Left cardiac atrium (tissue), 4 donors: ENCODE results near the gene STK24. TPM values are rescaled to one million over a fixed set of nuclear protein-coding genes. Genes with fewer than 3 reads are reported as not detected.
A peak's percentile ranks its signal among the peaks of the same experiment; 100 is the strongest.

Experiments used
- ATAC-seq, 2 donors: fragments of 200-7000 bp; cut with Tn5 transposase; one replicate each; pipeline ENCODE4 v1.9.1; 2020; ENCODE audit warnings: mild to moderate bottlenecking in 2 of 2, moderate library complexity in 2 of 2
- DNase-seq: peaks from one replicate; pipeline ENCODE4 v3.0.0-alpha.2; 2020
- intact Hi-C, 2 donors: fragments of 100-400 bp; cut with DNase I; formaldehyde crosslinking; loops; one replicate each; pipeline versions ENCODE4 v1.14.1 to v1.15.1; 2022 to 2023
- total RNA-seq, 2 donors: library from RNA; stranded (reverse); fragmentation: NEBNext Ultra II Directional; extraction: Animal tissue kit (Norgen Biotek cat#: 25700); gene quantifications; one replicate each; pipeline ENCODE4 v1.2.1, GENCODE V29; 2021
- donor health status: DM: no; HTN: yes; CAD: no.
- donor health status: DM: no; HTN: yes; CAD: no; lungs with severe emphysema.
- donor health status: DM: yes; HTN: yes; CAD: no.
- donor health status: Dilated cardiomyopathy.

STK24 gene
- total RNA-seq, 2 donors from 2014 or later, result 57.6 to 62.2 TPM

DNA sequence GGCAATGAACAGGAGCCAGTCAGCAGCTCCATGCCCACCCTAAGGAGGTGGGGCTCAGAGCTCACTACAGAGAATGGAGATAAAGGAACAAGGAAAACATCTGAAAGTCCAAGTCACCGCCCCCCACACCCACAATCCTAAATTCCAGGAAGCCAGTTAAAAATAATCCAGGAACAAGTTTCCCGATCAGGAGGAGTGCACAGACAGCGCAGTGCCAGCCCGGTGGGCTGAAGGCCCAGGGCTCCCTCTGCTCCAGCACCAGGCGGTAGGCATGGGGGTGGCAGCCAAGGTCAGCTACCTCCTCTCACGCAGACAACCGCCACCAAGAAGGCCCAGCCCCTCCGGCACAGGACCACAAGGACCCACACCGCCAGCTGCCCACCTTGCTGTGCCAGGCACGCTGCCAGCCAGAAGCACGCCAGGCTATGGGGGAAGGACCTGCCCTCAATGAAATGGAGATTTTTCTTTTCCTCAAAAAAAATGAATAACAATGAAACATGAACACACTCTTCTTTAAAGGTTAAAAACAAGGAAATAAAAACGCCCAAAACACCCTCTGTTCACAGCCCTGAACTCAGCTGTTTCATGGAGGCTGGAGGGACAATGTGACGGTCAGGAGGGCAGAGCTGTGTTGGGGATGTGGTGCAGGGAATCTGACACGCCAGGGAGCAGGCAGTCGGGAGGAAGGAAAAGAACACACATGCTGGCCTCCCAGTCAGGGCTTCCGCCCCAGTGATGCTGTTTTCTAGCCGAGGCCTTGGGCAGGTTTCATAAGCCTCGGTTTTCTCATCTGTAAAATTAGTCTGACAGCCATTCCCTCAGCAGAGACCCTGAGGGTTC is 11.0 kb downstream of the STK24 start:
- DNase-seq, result peak; percentile 69
- peak; percentile 76 to 79 for ATAC-seq
- intact Hi-C loops, result no loop called here

DNA sequence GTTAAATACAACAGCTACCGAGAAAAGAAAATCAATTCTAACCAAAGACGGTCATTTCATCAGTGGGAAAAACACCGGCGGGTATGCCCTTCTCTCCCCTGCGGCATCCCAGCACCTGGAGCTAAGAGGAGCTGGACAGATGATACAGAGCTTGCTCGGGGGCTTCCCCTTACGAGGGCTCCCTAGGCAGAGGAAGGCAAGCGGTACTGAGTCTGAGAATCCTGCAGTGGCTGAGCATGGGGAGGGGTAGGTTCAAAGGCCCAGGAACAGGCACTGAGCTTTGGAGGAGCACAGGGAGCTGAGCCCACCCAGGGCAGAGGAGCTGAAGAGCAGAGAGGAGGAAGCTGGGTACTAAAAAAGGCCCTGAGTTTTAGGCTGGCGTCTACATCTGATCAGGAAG is 12.7 kb downstream of the STK24 start:
- DNase-seq (no peak), ATAC-seq (no peak)
- intact Hi-C loops, result no loop called here

DNA sequence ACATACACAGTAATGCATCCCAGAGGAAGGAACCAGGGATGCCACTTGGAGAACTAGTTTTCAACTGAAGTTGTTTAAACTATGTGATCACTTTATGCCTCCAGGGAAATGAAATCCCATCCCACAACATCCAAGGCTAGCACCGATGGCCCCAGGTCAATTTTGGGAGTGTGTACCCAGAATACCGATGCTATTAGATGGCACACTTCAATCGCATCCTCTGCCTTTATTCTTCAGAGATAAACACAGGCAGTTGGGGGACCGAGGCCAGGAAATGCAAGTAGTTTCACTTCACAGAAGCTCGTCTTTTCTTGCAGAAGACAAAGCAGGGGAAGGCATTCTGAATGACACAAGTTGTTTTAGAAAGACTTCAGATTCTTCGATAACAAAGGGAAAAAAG is 13.8 kb downstream of the STK24 start:
- intact Hi-C loops, result no loop called here
- ATAC-seq (no peak), DNase-seq (no peak)

DNA sequence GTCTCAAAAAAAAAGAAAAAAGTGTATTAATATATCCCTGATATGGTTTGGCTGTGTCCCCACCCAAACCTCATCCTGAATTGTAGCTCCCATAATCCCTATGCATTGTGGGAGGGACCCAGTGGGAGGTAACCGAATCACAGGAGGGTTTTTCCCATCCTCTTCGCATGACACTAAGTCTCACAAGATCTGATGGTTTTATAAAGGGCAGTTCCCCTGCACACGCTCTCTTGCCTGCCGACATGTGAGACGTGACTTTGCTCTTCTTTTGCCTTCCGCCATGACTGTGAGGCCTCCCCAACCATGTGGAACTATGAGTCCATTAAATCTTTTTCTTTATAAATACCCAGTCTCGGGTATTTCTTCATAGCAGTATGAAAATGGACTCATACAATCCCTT is 17.7 kb downstream of the STK24 start:
- no peak for ATAC-seq
- intact Hi-C loops, result no loop called here
- DNase-seq, result no peak

DNA sequence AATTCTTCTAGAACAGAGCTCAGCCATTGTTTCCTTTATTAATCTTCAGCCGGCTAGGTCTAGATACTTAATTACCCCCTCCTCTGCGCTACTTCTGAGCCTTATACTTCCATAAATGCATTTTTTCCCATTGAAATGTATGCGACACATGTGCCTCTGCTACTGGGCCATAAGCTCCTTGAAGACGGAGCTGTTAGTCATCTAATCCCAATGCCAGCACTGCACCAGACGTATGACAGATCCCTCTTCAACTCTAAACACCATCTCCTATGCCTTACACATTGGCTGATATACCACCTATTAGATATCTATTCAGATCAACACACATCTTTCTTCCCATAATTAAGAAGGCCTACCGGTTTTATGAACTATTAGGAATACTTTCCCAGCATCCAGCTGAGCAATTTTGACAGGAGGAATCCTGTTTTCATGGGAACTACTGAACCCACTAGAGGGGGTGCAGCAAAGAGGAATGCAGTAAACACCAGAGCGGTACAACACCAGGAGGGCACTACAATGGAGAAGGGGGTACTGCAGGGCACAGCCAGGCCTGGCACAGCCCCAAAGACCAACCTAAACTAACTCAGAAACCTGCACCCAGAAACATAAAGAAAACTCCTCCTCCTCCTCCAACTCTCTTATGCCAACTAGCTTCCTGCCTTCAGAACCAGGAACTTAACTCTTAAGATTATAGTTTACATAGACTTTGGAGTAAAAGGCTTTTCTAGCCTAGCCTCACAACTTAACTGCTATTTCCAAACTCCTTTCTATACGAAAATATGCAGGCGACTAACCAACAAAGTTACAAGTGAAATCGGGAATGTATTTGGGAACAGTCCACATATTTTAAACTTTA is 18.7 kb downstream of the STK24 start:
- intact Hi-C loops, result no loop called here
- ATAC-seq (peak in 1 of 2 donors; percentile 31), DNase-seq (no peak)

DNA sequence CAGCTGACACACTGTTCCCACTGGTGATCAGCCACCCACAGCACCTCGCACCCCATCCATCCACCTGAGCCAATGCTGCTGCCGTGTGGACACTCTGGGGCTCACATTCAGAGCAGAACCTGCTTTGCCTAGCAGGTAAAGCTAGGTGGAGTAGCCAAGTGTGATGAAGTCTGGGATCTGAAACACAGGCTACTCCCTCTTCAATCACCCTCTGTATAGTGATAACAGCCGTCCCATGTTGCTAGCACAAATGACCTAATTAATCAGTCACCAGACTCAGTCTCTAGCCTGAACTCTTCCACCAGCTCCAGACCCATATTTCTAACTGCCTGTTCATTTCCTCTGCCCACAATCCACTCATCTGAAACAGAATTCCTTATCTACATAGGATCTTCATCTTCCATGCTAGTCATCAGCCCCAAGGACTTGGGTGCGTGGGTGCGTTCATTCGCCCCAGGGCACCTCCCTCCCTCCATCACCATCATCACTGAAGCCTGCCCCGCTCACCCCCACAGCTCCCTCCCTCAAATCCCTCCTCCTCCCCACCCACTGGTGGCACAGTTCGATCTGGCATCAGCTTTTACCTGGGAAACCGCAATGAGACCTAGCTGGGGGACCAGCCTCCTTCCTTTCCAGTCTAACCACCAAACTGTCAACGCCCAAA is 19.8 kb downstream of the STK24 start:
- no peak for DNase-seq
- intact Hi-C loops, result no loop called here
- peak; percentile 23 to 46 for ATAC-seq

DNA sequence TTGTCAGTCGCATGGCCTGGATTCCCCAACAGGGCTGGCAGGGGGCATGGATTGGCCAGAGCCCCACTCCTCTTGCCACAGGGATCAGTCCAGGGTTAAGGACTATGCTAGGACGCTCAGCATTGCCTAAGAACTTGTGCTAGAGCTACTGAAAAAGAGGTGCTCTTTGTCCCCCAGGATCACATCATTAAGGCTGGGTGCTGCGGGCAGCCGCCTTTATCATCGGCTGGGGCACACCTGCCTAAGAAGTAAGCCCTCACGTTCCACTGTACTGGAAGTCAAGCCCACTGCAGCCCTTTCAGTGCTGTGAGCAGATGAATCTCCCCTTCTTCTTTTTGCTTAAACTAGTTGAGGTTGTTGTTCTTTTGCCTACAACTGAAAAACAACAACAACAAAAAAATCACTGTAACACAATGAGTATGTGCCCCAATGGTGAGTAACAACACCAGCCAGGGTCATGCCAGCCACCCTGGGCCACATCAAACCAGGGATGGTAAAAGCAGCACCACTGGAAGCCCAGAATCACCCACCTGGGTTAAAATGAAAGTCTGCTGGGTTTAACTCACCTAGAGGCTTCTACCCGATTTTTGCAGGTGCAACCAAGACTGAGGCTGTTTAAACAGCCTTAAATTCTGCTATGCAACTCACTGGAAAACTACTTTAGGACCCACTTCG is 20.6 kb downstream of the STK24 start:
- no peak for ATAC-seq
- no peak for DNase-seq
- intact Hi-C loops, result no loop called here

DNA sequence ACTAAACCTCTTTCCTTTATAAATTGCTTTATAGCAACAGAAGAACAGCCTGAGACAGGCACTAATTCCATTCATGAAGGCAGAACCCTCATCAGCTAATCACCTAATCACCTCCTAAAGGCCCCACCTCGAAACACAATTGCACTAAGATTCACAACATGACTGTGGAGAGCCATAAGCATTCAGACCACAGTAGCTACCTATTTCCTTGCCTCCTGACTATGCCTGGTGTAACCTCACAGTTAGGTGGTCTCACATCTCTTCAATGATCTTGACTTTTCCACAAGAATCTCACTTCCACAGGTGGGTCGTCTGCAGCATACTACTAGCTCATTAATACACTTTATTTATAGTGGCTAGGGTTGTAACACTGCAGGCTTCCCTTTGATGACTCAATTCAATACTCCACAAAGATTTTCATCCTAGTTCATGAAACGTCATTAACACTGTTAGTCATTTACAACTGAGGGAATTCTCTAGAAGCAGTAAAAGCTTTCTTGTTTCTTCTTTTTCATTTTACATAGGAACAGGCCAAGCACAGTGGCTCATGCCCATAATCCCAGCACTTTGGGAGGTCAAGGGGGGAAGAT is 27.1 kb downstream of the STK24 start:
- ATAC-seq (no peak), DNase-seq (no peak)
- intact Hi-C loops, result no loop called here

DNA sequence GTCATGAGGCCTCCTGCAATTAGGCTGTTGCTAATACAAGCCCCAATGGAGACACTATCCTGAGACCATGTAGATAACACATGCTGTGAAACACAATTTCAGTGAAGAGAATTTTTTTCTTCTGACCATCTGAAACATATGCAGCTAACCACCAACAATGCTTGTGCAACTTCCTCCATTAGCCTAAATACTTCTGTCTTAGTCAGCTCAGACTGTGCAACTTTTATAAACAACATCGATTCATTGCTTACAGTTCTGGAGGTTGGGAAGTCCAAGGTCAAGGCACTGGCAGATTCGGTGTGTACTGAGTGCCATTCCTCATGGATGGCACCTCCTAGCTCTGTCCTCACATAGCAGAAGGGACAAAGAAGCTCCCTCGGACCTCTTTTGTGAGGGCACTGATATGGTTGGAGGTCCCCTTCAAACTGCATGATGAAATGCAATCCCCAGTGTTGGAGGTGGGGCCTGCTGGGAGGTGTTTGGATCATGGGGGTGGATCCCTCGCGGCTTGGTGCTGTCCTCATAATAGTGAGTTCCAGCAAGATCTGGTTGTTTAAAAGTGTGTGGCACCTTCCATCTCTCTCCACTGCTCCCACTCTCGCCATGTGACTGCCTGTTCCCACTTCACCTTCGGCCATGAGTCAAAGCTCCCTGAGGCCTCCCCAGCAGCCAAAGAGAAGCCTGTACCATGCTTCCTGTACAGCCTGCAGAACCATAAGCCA is 27.7 kb downstream of the STK24 start:
- intact Hi-C loops, result no loop called here
- ATAC-seq (peak in 1 of 2 donors; percentile 22), DNase-seq (no peak)

DNA sequence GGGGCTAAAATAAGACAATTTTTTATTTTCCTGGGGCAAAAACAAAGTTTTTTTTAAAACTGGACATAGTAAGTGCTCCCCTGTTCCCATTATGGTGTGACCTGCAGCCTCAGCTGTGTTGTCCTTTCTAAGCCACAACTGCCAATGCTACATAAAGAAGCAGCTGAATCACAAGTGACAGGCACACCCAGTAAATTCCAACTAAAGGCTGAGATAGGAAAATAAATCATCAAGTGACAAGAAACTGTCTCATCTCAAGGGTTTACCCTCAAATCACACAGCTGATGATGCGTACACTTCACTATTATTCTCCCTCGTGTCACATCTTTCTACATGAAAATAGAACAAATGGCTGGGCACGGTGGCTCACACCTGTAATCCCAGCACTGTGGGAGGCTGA is 28.7 kb downstream of the STK24 start:
- DNase-seq, result no peak
- intact Hi-C loops, result no loop called here
- ATAC-seq, result no peak

DNA sequence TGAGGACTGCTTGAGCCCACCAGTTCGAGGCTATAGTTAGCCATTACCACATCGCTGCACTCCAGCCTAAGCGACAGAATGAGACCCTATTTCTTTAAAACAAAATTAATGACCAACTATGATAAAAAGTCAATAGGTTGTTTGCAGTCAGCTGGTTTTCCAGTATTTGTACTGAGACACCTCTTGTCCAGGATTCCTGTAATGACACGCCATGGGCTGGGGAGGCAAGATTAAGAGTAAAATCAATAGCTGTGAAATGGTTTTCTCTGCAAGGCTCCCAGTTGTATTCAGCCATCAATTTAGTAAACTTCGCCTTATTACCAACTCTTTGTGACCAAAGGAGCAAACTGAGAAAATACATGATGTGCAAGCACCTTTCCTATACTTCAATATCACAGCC is 29.5 kb downstream of the STK24 start:
- no peak for DNase-seq
- ATAC-seq, result no peak
- intact Hi-C loops, result no loop called here

DNA sequence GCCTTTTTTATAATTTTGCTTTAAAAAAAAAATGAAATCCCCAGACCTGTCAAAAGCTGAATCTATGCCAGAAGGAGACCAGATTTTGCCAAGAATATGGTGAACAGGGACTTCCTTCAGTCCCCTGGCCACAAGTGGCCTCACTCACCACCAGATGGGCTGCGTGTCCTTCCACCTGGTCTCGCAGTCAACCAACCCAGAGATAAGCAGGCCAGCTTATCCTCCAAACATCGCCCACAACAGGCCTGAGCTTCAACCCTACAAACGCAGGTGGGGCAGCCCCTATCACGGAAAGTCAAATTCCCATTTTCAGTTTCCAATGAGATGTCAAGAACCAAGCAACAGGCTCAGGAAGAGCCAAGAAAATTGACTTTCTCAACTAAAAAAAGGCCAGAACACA is 30.5 kb downstream of the STK24 start:
- no peak for DNase-seq
- ATAC-seq, result no peak

DNA sequence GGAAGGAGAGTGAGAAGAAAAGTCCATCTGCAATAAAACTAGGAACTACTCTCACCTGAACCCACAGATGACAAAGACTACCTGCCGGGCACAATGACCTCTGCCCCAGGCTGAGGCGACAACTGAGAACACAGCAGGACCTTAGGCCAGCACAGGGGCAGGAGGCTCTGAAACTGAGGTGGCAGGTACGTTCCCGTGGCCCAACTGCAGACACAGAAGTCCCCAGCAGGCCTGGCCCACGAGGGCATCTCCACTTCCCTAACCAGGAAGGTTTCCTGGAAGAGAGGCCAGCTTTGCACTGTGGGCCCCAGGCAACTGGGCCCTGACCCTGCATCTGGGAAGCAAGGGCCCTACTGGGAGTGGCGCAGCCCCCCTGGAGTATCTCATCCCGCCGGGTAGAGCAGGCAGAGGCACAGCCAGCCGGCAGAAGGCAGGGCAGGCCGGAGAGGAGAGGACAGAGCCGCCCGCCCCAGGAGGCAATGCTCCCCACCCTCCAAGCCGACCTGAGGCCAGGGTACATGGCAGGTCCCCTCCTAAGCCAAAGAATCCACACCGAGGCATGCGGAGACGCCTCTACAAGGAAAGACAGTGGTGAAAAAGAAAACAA is 32.7 kb downstream of the STK24 start:
- ATAC-seq, result peak in 1 of 2 donors; percentile 6
- DNase-seq, result no peak
- intact Hi-C loops, result no loop called here

More for the DNA sequence above, 30.5 kb downstream of the STK24 start:
- intact Hi-C loops, result no loop called here

DNA sequence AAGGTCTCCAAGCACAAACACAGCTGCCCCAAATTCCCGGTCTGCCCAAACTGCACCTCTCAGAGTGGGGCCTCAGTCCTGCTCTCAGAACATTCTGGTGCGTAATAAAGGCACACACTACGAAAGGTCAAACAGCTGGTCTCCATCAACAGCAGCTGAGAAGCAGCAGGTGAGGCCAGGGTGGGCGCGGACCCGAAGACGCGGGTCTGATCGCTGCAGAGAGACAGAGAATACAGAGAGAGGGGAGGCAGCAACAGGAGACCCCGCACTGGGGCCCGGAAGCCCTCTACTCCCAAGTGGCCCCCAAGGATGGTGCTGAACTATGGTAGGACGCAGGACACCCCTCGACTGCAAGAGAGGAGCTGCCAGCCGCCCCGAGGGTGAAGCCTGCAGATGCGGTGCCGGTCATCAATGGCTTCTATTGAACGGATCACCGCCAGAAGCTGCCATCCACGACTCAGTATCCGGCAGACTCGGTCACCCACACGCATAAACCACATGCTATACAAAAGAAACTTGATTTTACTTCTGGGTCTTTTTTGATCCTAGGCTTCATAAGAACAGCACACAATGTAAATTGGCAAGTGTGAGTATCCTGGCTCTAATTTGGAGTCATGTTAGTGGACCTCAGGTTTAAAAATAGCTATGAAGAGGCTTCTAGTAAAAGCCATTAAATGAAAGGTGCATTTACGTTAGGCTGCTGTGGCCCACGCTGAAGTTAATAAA is 33.4 kb downstream of the STK24 start:
- ATAC-seq (peak in 1 of 2 donors; percentile 4), DNase-seq (no peak)
- intact Hi-C loops, result no loop called here

DNA sequence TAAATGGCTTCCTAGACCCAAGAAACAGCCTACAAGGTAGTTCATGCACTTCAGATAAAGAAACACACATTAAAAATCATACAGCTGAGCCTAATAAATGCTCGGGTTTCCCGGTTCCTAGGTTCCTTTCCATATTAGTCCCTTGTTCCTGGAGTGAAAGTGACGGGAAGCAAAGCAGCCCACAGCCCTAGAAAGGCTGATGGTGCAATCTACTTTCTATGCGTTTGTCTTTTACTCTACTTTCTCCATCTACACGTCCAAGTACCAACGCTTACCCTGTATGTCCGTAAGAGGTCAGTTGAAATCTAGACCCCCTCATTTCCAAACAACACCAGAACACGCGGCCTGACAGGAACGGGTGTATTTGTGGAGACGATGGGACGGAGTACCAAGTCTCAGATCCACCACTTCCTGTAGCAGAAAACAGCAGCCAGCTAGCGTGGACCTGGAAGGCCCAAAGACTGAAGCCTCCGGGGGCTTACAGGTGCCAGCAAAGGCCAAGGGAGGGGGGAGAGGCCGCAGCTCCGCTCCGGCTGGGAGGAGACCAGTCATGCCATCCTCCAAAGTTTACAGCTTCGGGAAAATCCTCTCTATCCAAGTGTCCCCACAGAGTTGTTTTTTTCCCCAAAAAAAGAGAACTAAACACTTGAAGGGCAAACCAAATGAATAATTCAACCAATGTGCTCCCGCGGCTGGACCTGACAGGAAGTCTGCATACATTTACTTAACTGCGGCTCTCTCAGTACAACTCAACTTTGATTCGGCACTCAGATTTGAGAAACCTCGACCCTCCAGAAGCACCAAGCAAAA is 34.1 kb downstream of the STK24 start:
- DNase-seq, result no peak
- peak; percentile 19 to 38 for ATAC-seq
- intact Hi-C loops, result no loop called here

DNA sequence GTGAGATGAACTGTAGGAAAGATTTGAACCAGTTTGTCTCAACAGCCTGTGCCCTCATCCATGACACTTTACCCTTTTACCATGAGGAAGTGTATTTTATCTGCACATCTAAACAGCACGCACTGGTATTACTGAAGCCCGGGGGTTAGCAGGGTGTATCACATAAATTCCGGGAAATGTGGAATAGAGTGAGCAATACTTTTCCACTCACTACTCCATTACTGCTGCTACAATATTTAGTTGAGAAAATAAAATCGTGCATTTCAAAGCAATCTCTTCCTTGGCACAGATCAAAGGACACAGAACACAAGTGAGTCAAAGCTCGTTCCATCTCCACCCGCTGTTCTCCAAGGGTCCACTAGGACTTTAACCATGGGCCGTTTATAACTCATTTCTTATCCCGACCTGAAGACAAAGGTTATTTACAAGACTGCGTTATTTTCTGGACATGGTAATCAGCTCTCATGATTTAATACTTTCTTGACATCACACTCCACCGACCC is 35.2 kb downstream of the STK24 start:
- DNase-seq, result no peak
- peak in 1 of 2 donors; percentile 8 for ATAC-seq
- intact Hi-C loops, result no loop called here
